BJ (cell line): Measurements from ENCODE around the gene C2orf69. TPM values are rescaled to one million over a fixed set of nuclear protein-coding genes. Genes with fewer than 3 reads are reported as not detected.
A peak's percentile ranks its signal among the peaks of the same experiment; 100 is the strongest.

Experiments used
- CTCF ChIA-PET: fragments of 350-600 bp; formaldehyde crosslinking; extraction: SDS; loops from one replicate; lab custom pipeline; 2021; ENCODE audit warnings: antibody characterized with exemption, inconsistent platforms; lab: Yijun Ruan, JAX
- POLR2A ChIA-PET: fragments of 300-600 bp; sonication (Branson Sonifier 250); formaldehyde crosslinking; extraction: SDS; loops from one replicate; lab custom pipeline; 2021; ENCODE audit warnings: antibody characterized with exemption; lab: Charles Lee
- DNase-seq: peaks from one replicate; pipeline ENCODE4 v3.0.0-alpha.2; 2011; ENCODE audit warnings: low read depth
- H3K27me3 ChIP-seq: 2 replicates; pipeline ENCODE4 v1.6.0; 2011; ENCODE audit warnings: low read length; ENCODE audit not compliant: control insufficient read depth, insufficient read depth
- H3K36me3 ChIP-seq: 2 replicates; pipeline ENCODE4 v1.5.1; 2011; ENCODE audit warnings: low read length; ENCODE audit not compliant: control insufficient read depth, insufficient read depth
- H3K4me3 ChIP-seq: 2 replicates; pipeline ENCODE4 v1.5.1; 2011; ENCODE audit warnings: low read depth, mild to moderate bottlenecking, control low read depth, low read length
- polyA plus RNA-seq: library from polyadenylated mRNA; depleted of rRNA; stranded (reverse); fragments of >200 nt; gene quantifications from 2 replicates; pipeline ENCODE4 v1.2.3, GENCODE V29; 2011
- TF ChIP-seq, protein P1 (sequence below): IDR thresholded peaks from 2 replicates; pipeline ENCODE4 v1.5.1; 2011; ENCODE audit warnings: low read depth, mild to moderate bottlenecking, control low read depth, inconsistent platforms, low read length, moderate library complexity; ENCODE audit not compliant: insufficient read depth

The C2orf69 gene
- polyA plus RNA-seq, 1 experiment: 2.0 TPM

- TF ChIP-seq, protein P1, sequence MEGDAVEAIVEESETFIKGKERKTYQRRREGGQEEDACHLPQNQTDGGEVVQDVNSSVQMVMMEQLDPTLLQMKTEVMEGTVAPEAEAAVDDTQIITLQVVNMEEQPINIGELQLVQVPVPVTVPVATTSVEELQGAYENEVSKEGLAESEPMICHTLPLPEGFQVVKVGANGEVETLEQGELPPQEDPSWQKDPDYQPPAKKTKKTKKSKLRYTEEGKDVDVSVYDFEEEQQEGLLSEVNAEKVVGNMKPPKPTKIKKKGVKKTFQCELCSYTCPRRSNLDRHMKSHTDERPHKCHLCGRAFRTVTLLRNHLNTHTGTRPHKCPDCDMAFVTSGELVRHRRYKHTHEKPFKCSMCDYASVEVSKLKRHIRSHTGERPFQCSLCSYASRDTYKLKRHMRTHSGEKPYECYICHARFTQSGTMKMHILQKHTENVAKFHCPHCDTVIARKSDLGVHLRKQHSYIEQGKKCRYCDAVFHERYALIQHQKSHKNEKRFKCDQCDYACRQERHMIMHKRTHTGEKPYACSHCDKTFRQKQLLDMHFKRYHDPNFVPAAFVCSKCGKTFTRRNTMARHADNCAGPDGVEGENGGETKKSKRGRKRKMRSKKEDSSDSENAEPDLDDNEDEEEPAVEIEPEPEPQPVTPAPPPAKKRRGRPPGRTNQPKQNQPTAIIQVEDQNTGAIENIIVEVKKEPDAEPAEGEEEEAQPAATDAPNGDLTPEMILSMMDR: no peak
- no peak for DNase-seq
- CTCF ChIA-PET: interaction anchor here (0.7 kb wide), 1 partner anchor 17 kb away, joined by 3 read pairs; no protein-coding TSS in a partner anchor
- Histone ChIP-seq H3K27me3 (no peaks in the 10 kb centered on the region), H3K4me3 (no peak overlapping the region), H3K36me3 (no peaks in the 10 kb centered on the region)
- POLR2A ChIA-PET: no interaction called here
Measured at GRCh38 chr2:199869227-199869541, 41.9 kb upstream of the C2orf69 start.

DNA sequence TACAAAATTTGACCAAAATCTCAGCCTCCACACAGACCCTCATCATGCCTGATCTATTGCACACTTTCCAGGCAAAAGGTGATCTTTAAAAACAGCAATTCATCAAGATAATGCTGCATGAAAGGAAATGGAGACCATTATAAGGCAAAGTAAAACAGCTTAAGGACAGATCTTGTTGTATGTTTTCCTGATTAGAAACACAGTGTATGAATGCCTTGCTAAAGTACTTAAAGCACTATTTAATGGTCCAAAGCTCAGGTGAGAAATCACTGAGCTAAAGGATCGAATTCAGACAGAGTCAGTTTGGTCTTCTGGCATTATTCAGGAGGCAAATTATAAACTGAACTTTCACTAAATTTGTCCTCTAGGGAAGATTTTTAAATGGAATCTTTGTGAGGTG is 41.4 kb upstream of the C2orf69 start:
- TF ChIP-seq, protein P1: no peak
- H3K27me3 ChIP-seq: no peaks in the 10 kb centered on the region
- ChIA-PET CTCF (interaction anchor here (0.7 kb wide), 1 partner anchor 17 kb away, joined by 3 read pairs; no protein-coding TSS in a partner anchor), POLR2A (no interaction called here)
- H3K4me3 ChIP-seq: no peak overlapping the region
- DNase-seq: no peak
- no peaks in the 10 kb centered on the region for H3K36me3 ChIP-seq

DNA sequence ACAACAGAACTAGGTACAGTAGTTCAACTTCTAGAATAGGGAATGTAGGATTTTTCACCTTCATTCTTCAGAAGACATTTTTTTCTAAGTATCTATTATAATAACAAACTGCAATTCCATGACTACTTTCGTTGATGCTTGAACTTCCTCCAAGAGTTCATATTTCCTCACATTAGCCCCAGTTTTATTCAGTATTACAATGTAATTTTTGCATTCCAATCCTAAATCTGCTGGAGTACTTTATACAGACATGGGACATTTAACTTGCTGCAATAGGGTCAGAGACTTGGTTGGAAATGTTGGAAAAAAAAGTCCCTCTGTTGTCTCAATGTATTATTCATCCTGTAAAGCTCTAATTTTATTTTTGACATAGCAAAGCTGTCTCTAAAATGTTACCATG is 40.5 kb upstream of the C2orf69 start:
- Histone ChIP-seq H3K4me3 (no peak overlapping the region), H3K36me3 (no peaks in the 10 kb centered on the region), H3K27me3 (no peaks in the 10 kb centered on the region)
- ChIA-PET POLR2A (no interaction called here), CTCF (interaction anchor here (0.6 kb wide), 1 partner anchor 12 kb away, joined by 3 read pairs; no protein-coding TSS in a partner anchor)
- TF ChIP-seq, protein P1: no peak
- DNase-seq: no peak

GRCh38 chr2:199874209-199874608 is 36.9 kb upstream of the C2orf69 start:
- DNase-seq: no peak
- H3K4me3 ChIP-seq: no peak overlapping the region
- H3K36me3 ChIP-seq: no peaks in the 10 kb centered on the region
- ChIA-PET POLR2A (no interaction called here), CTCF (no interaction called here)
- H3K27me3 ChIP-seq: 0 out of 2 replicates have a peak, but pooled peaks cover 1% of the 10 kb centered on the region
- TF ChIP-seq, protein P1: no peak

GRCh38 chr2:199875400-199875799 is 35.7 kb upstream of the C2orf69 start:
- 0 out of 2 replicates have a peak, but pooled peaks cover 1% of the 10 kb centered on the region for H3K27me3 ChIP-seq
- H3K4me3 ChIP-seq: no peak overlapping the region
- ChIA-PET POLR2A (no interaction called here), CTCF (interaction anchor here (0.6 kb wide), 2 partner anchors 121 to 1356 kb away, joined by 3 to 4 read pairs; no protein-coding TSS in a partner anchor)
- TF ChIP-seq, protein P1: no peak
- no peaks in the 10 kb centered on the region for H3K36me3 ChIP-seq
- peak; percentile 32 for DNase-seq
